Endothelial cell of umbilical vein (primary cell): ENCODE results near the gene MVB12B. TPM values are rescaled to one million over a fixed set of nuclear protein-coding genes. Genes with fewer than 3 reads are reported as not detected.

Source experiments
- BruUV-seq: library from RNA; stranded (reverse); fragments of 400-500 nt; replicated peaks from 2 replicates; lab custom pipeline; 2021; lab: Mats Ljungman, UMichigan
- CTCF ChIA-PET: fragments of 300-600, 350-600 bp; sonication (Branson Sonifier 250); formaldehyde crosslinking; loops from one replicate; lab custom pipeline; 2021; ENCODE audit warnings: antibody characterized with exemption, inconsistent platforms; lab: Charles Lee
- POLR2A ChIA-PET: fragments of 300-600, 350-600 bp; sonication (Branson Sonifier 250); formaldehyde crosslinking; loops from one replicate; lab custom pipeline; 2021; ENCODE audit warnings: antibody characterized with exemption, inconsistent platforms; lab: Charles Lee
- DNase-seq: peaks from one replicate; pipeline ENCODE4 v3.0.0-alpha.2; 2011; ENCODE audit warnings: low read depth, low spot score
- FAIRE-seq: peaks from 2 replicates; lab custom pipeline; 2011; peaks lifted over from hg19 to GRCh38; lab: Jason Lieb, UNC
- H2AFZ ChIP-seq: 2 replicates; pipeline ENCODE4 v1.6.0; 2012; ENCODE audit warnings: low read depth, low read length, control low read depth, inconsistent platforms
- H3K27ac ChIP-seq: 2 replicates; pipeline ENCODE4 v1.5.1; 2011; ENCODE audit warnings: low read depth, mild to moderate bottlenecking, control low read depth, low read length, moderate library complexity; ENCODE audit not compliant: insufficient read depth
- H3K27me3 ChIP-seq, 2 experiments: 2 replicates each; pipeline versions ENCODE4 v1.6.0 to v1.6.1; 2011; ENCODE audit warnings: low read length in 2 of 2, mixed read lengths in 1 of 2; ENCODE audit not compliant: control insufficient read depth in 2 of 2, insufficient read depth in 2 of 2
- H3K36me3 ChIP-seq, 2 experiments: 2 replicates in 1 of 2; 3 replicates in 1 of 2; pipeline ENCODE4 v1.5.1; 2011; ENCODE audit warnings: low read length in 2 of 2, mild to moderate bottlenecking in 1 of 2, moderate library complexity in 1 of 2; ENCODE audit not compliant: control insufficient read depth in 2 of 2, insufficient read depth in 2 of 2; ENCODE audit errors: extremely low read depth in 1 of 2
- H3K4me1 ChIP-seq: 3 replicates; pipeline ENCODE4 v1.5.1; 2011; ENCODE audit warnings: mild to moderate bottlenecking, low read length; ENCODE audit not compliant: control insufficient read depth, insufficient read depth; ENCODE audit errors: extremely low read depth
- H3K4me2 ChIP-seq: 2 replicates; pipeline ENCODE4 v1.6.1; 2011; ENCODE audit warnings: low read length, control low read depth, mixed read lengths; ENCODE audit not compliant: insufficient read depth
- H3K4me3 ChIP-seq, 3 experiments: fragments of 200-600 bp in 1 of 3; sonication (generic), shearing (Covaris generic) in 1 of 3; replicated peaks in 1 of 3; 2 replicates each; pipeline ENCODE4 v1.5.1; 2011 to 2016; ENCODE audit warnings: control low read depth in 3 of 3, low read length in 3 of 3, mild to moderate bottlenecking in 2 of 3, inconsistent platforms in 1 of 3, low read depth in 1 of 3, moderate library complexity in 1 of 3; ENCODE audit not compliant: insufficient read depth in 1 of 3
- H3K79me2 ChIP-seq: 2 replicates; pipeline ENCODE4 v1.6.0; 2012; ENCODE audit warnings: low read length, inconsistent platforms; ENCODE audit not compliant: control insufficient read depth, insufficient read depth
- H3K9ac ChIP-seq: replicated peaks from 2 replicates; pipeline ENCODE3; 2011; ENCODE audit warnings: low read length, control low read depth; ENCODE audit not compliant: insufficient read depth; ENCODE audit errors: extremely low read depth
- H3K9me1 ChIP-seq: replicated peaks from 3 replicates; pipeline ENCODE4 v1.6.0; 2011; ENCODE audit warnings: mild to moderate bottlenecking, low read length; ENCODE audit not compliant: control insufficient read depth, insufficient read depth; ENCODE audit errors: extremely low read depth
- H3K9me3 ChIP-seq: replicated peaks from 2 replicates; pipeline ENCODE4 v1.5.1; 2012; ENCODE audit warnings: low read length, inconsistent platforms; ENCODE audit not compliant: control insufficient read depth, insufficient read depth
- H4K20me1 ChIP-seq: replicated peaks from 2 replicates; pipeline ENCODE3; 2011; ENCODE audit warnings: mild to moderate bottlenecking, low read length; ENCODE audit not compliant: control insufficient read depth, insufficient read depth; ENCODE audit errors: extremely low read depth
- FOS ChIP-seq: IDR thresholded peaks from 2 replicates; pipeline ENCODE4 v1.6.1; 2011; ENCODE audit warnings: mild to moderate bottlenecking, low read length, moderate library complexity, borderline replicate concordance; ENCODE audit not compliant: insufficient read depth
- GATA2 ChIP-seq: IDR thresholded peaks from 2 replicates; pipeline ENCODE4 v1.7.0; 2011; ENCODE audit warnings: low read depth, mild to moderate bottlenecking, moderate library complexity, mixed read lengths, low read length; ENCODE audit not compliant: insufficient read length, insufficient read depth
- JUN ChIP-seq: IDR thresholded peaks from 2 replicates; pipeline ENCODE4 v1.6.1; 2011; ENCODE audit warnings: borderline replicate concordance, low read depth; ENCODE audit not compliant: insufficient read length, insufficient read depth
- POLR2A ChIP-seq: IDR thresholded peaks from 2 replicates; pipeline ENCODE4 v1.6.1; 2012; ENCODE audit warnings: low read depth, mild to moderate bottlenecking, control low read depth, low read length
- dilution Hi-C: fragments of 300-500 bp; cut with MboI; formaldehyde crosslinking; loops from one replicate; pipeline ENCODE4 v1.15.0; 2019; ENCODE audit warnings: low sequenced_read_pairs; ENCODE audit not compliant: extremely low pct_ligation_motif_present
- intact Hi-C: fragments of 100-400 bp; cut with micrococcal nuclease; formaldehyde crosslinking; loops from one replicate; pipeline ENCODE4 v1.10.0; 2022
- polyA plus RNA-seq, 4 experiments: library from polyadenylated mRNA; depleted of rRNA in 3 of 4; stranded (reverse) in 3 of 4; unstranded in 1 of 4; fragments of >200 nt; gene quantifications; 2 replicates each; pipeline versions ENCODE4 v1.2.1 to v1.2.3, GENCODE V29; 2011 to 2012; ENCODE audit warnings: missing spikeins in 1 of 4
- total RNA-seq: library from RNA; stranded (reverse); gene quantifications from 2 replicates; pipeline ENCODE4 v1.2.3, GENCODE V29; 2021
- TF ChIP-seq, protein P1 (sequence below): IDR thresholded peaks from 2 replicates; pipeline ENCODE4 v1.6.1; 2011; ENCODE audit not compliant: insufficient read depth, insufficient read length
- TF ChIP-seq, protein P2 (sequence below), 2 donors: IDR thresholded peaks; 1 replicate in 1 of 2; 2 replicates in 1 of 2; pipeline ENCODE4 v1.5.1; 2011; ENCODE audit warnings: low read length in 2 of 2, mild to moderate bottlenecking in 2 of 2, moderate library complexity in 2 of 2, control low read depth in 1 of 2, inconsistent platforms in 1 of 2, low read depth in 1 of 2; ENCODE audit not compliant: insufficient read depth in 1 of 2; ENCODE audit errors: extremely low read depth in 1 of 2

The MVB12B gene
- total and polyA plus RNA-seq, 2 donors (not counting 3 experiments of a cell fraction or from before 2014, with no cell fraction given): 6.6 to 17.3 TPM

DNA sequence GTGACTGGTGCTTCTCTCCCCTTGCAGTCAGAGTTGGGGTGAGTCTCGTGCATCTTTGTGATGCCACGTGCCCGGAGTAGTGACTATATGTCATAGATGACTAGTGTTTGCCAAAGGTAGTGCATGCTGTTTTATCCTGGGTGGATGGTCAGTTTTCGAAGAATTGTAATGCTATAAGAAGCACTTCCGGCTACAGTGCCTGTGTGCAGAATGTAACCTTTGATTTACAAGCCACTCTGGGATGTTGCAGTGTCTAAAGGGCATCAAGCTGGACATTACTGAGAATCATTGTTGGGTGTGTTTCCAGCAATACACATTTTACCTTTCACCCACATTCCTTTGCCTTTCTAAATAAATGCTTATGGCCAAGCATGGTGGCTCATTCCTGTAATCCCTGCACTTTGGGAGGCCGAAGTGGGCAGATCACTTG lies 16.7 kb downstream of the MVB12B start:
- DNase-seq (no peak), FAIRE-seq (no peak)
- dilution Hi-C loops (no loop called here), intact Hi-C loops (no loop called here)
- no TSS peak for BruUV-seq
- Histone ChIP-seq H4K20me1 (no peaks in the 10 kb centered on the region), H2AFZ (no peak overlapping the region), H3K36me3 (peaks cover 2 to 11% of the 10 kb centered on the region in 2 experiments), H3K4me2 (no peak overlapping the region), H3K4me3 (no peak overlapping the region), H3K79me2 (no peaks in the 10 kb centered on the region), H3K4me1 (no peaks in the 10 kb centered on the region), H3K27ac (no peak overlapping the region), H3K9me1 (no peaks in the 10 kb centered on the region), H3K9me3 (no peaks in the 10 kb centered on the region), H3K27me3 (no peaks in the 10 kb centered on the region), H3K9ac (no peak overlapping the region)
- ChIA-PET CTCF (interaction anchor here (0.6 to 3.3 kb wide), 3 partner anchors 25 to 68 kb away, joined by 3 to 10 read pairs (median 4); no protein-coding TSS in a partner anchor), POLR2A (no interaction called here)
- TF ChIP-seq, protein P1, sequence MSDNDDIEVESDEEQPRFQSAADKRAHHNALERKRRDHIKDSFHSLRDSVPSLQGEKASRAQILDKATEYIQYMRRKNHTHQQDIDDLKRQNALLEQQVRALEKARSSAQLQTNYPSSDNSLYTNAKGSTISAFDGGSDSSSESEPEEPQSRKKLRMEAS: no peak
- TF ChIP-seq FOS (no peak), POLR2A (no peak)
- TF ChIP-seq, protein P2, sequence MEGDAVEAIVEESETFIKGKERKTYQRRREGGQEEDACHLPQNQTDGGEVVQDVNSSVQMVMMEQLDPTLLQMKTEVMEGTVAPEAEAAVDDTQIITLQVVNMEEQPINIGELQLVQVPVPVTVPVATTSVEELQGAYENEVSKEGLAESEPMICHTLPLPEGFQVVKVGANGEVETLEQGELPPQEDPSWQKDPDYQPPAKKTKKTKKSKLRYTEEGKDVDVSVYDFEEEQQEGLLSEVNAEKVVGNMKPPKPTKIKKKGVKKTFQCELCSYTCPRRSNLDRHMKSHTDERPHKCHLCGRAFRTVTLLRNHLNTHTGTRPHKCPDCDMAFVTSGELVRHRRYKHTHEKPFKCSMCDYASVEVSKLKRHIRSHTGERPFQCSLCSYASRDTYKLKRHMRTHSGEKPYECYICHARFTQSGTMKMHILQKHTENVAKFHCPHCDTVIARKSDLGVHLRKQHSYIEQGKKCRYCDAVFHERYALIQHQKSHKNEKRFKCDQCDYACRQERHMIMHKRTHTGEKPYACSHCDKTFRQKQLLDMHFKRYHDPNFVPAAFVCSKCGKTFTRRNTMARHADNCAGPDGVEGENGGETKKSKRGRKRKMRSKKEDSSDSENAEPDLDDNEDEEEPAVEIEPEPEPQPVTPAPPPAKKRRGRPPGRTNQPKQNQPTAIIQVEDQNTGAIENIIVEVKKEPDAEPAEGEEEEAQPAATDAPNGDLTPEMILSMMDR (IDR thresholded peaks at IDR 0.05; ENCODE audit: extremely low read depth in 1 of 2, insufficient read depth in 1 of 2, low read depth in 1 of 2, low read length in 2 of 2): no peak

DNA sequence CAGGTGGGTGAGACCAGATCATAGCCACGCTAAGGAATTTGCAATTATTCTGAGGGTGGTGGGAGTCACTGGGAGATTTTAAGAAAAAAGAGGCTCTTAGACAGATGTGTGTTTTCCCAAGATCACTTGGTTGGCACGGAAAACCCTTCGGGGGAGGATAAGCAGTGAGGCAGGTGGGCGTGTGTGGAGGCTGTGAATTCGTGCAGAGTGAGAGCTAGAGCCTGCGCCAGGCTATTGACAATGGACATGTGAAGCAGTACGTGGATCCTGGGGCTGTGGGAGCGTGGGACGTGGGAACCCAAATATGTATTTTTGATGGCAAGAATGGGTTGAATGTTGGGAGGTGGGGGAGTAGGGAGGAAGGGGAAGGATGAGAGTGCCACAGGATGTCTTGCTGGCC lies 19.4 kb downstream of the MVB12B start:
- no peaks in the 10 kb centered on the region for H3K79me2 ChIP-seq
- ChIA-PET POLR2A (no interaction called here), CTCF (interaction anchor here (3.3 kb wide), 1 partner anchor 52 kb away, joined by 10 read pairs; no protein-coding TSS in a partner anchor)
- H4K20me1 ChIP-seq: no peaks in the 10 kb centered on the region
- DNase-seq (no peak), FAIRE-seq (no peak)
- no peaks in the 10 kb centered on the region for H3K4me1 ChIP-seq
- intact Hi-C loops: no loop called here
- no peak overlapping the region for H2AFZ ChIP-seq
- dilution Hi-C loops: no loop called here
- H3K27ac ChIP-seq: no peak overlapping the region
- no peak overlapping the region for H3K4me2 ChIP-seq
- H3K4me3 ChIP-seq: no peak overlapping the region
- peaks cover 2 to 11% of the 10 kb centered on the region in 2 experiments for H3K36me3 ChIP-seq
- no peaks in the 10 kb centered on the region for H3K9me1 ChIP-seq
- no peak overlapping the region for H3K9ac ChIP-seq
- no peaks in the 10 kb centered on the region for H3K27me3 ChIP-seq
- no peaks in the 10 kb centered on the region for H3K9me3 ChIP-seq
- BruUV-seq: no TSS peak
- TF ChIP-seq GATA2 (no peak), JUN (no peak)
